GM12878 (cell line): ENCODE measurements around the gene SMIM13. TPM values are rescaled to one million over a fixed set of nuclear protein-coding genes. Genes with fewer than 3 reads are reported as not detected.

ENCODE experiments used
- BHLHE40 ChIP-seq, 2 experiments: fragments of 450-650 bp in 1 of 2; IDR thresholded peaks; 2 replicates each; pipeline ENCODE4 v1.6.1; 2011 to 2017; ENCODE audit warnings: low read depth in 2 of 2, borderline replicate concordance in 1 of 2, improper control_type of control experiment in 1 of 2, low read length in 1 of 2, mild to moderate bottlenecking in 1 of 2
- RCOR1 ChIP-seq: conservative IDR thresholded peaks from 2 replicates; pipeline ENCODE4 v1.6.1; 2012; ENCODE audit warnings: low read depth, low read length, improper control_type of control experiment
- polyA plus RNA-seq, 11 experiments: library from polyadenylated mRNA; depleted of rRNA in 4 of 11; unstranded in 6 of 11; stranded (reverse) in 5 of 11; fragments of >200 nt; fragmentation: Nextera tagmentation in 4 of 11; fragmentation: Illumina TruSeq in 1 of 11; extraction: Ambion mirVana in 4 of 11; extraction: Trizol in 1 of 11; gene quantifications; 1 replicate in 1 of 11; 2 replicates in 10 of 11; pipeline versions ENCODE4 v1.2.1 to v1.2.3, GENCODE V29; 2011 to 2016; ENCODE audit warnings: inconsistent platforms in 2 of 11, missing spikeins in 2 of 11, low read depth in 1 of 11
- small RNA-seq: library from RNA; depleted of rRNA; stranded (forward); fragments of <200 nt; gene quantifications from one replicate; pipeline ENCODE3, GENCODE V24; 2014
- total RNA-seq, 4 experiments: library from RNA; depleted of rRNA in 3 of 4; stranded (reverse); fragments of >200 nt in 3 of 4; fragmentation: Illumina TruSeq in 1 of 4; extraction: Trizol in 1 of 4; gene quantifications; 2 replicates each; pipeline versions ENCODE4 v1.2.1 to v1.2.3, GENCODE V29; 2013 to 2021
- TF ChIP-seq, protein P1 (sequence below): fragments of 450-650 bp; formaldehyde crosslinking; IDR thresholded peaks from 2 replicates; pipeline ENCODE4 v1.4.0; 2020; ENCODE audit warnings: mild to moderate bottlenecking, moderate library complexity

The SMIM13 gene
- total and polyA plus RNA-seq, 10 of the 15 experiments (the other 5 are each of a cell fraction or from before 2014, with no cell fraction given) = 2.0 to 8.5 (median 4.7) TPM

- TF ChIP-seq, protein P1, sequence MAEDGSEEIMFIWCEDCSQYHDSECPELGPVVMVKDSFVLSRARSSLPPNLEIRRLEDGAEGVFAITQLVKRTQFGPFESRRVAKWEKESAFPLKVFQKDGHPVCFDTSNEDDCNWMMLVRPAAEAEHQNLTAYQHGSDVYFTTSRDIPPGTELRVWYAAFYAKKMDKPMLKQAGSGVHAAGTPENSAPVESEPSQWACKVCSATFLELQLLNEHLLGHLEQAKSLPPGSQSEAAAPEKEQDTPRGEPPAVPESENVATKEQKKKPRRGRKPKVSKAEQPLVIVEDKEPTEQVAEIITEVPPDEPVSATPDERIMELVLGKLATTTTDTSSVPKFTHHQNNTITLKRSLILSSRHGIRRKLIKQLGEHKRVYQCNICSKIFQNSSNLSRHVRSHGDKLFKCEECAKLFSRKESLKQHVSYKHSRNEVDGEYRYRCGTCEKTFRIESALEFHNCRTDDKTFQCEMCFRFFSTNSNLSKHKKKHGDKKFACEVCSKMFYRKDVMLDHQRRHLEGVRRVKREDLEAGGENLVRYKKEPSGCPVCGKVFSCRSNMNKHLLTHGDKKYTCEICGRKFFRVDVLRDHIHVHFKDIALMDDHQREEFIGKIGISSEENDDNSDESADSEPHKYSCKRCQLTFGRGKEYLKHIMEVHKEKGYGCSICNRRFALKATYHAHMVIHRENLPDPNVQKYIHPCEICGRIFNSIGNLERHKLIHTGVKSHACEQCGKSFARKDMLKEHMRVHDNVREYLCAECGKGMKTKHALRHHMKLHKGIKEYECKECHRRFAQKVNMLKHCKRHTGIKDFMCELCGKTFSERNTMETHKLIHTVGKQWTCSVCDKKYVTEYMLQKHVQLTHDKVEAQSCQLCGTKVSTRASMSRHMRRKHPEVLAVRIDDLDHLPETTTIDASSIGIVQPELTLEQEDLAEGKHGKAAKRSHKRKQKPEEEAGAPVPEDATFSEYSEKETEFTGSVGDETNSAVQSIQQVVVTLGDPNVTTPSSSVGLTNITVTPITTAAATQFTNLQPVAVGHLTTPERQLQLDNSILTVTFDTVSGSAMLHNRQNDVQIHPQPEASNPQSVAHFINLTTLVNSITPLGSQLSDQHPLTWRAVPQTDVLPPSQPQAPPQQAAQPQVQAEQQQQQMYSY (CRISPR knock-in tag) = no peak
- no peak for TF ChIP-seq RCOR1
- TF ChIP-seq BHLHE40 (IDR thresholded peaks at IDR 0.05; ENCODE audit: borderline replicate concordance in 1 of 2, low read depth in 2 of 2, low read length in 1 of 2) = no peak
These were observed 93.7 kb downstream of the SMIM13 start (continued) for GRCh38 chr6:11187301-11187700.

Small RNA genes within 50 kb of the gene (small RNA-seq; reads per million reads assigned to genes)
- gene AL136139.1 = not detected

Other genes with a start within 250 kb of the SMIM13 start
- gene GCM2, start 211.8 kb upstream of the SMIM13 start, total RNA-seq (2014; rRNA removed) = not detected in 2 replicates
- gene GCM2, start 211.8 kb upstream of the SMIM13 start, total RNA-seq (2014; rRNA removed; fragmentation: Illumina TruSeq; extraction: Trizol) = not detected in 2 replicates
- not detected in 2 replicates for gene GCM2, start 211.8 kb upstream of the SMIM13 start, total RNA-seq (2021)
- gene GCM2, start 211.8 kb upstream of the SMIM13 start, polyA plus RNA-seq (2011; rRNA removed) = not detected in 2 replicates
- not detected in 2 replicates for gene GCM2, start 211.8 kb upstream of the SMIM13 start, polyA plus RNA-seq (2014; fragmentation: Illumina TruSeq; extraction: Trizol)
- not detected for gene GCM2, start 211.8 kb upstream of the SMIM13 start, polyA plus RNA-seq (2014; fragmentation: Nextera tagmentation; extraction: Ambion mirVana)
- gene GCM2, start 211.8 kb upstream of the SMIM13 start, polyA plus RNA-seq (2014; rRNA removed) = not detected in 2 replicates
- not detected for gene GCM2, start 211.8 kb upstream of the SMIM13 start, polyA plus RNA-seq (2016; fragmentation: Nextera tagmentation; extraction: Ambion mirVana)
- gene SYCP2L, start 206.8 kb upstream of the SMIM13 start, total RNA-seq (2014; rRNA removed) = not detected in 2 replicates
- not detected in 2 replicates for gene SYCP2L, start 206.8 kb upstream of the SMIM13 start, total RNA-seq (2014; rRNA removed; fragmentation: Illumina TruSeq; extraction: Trizol)
- gene SYCP2L, start 206.8 kb upstream of the SMIM13 start, total RNA-seq (2021) = not detected in 2 replicates
- 0.12 and 0.72 TPM in 2 replicates for gene SYCP2L, start 206.8 kb upstream of the SMIM13 start, polyA plus RNA-seq (2011; rRNA removed)
- gene SYCP2L, start 206.8 kb upstream of the SMIM13 start, polyA plus RNA-seq (2014; fragmentation: Illumina TruSeq; extraction: Trizol) = 0.04 TPM in 1 of 2 replicates, not detected in the other
- not detected for gene SYCP2L, start 206.8 kb upstream of the SMIM13 start, polyA plus RNA-seq (2014; fragmentation: Nextera tagmentation; extraction: Ambion mirVana)
- 0.03 TPM in 1 of 2 replicates, not detected in the other for gene SYCP2L, start 206.8 kb upstream of the SMIM13 start, polyA plus RNA-seq (2014; rRNA removed)
- not detected for gene SYCP2L, start 206.8 kb upstream of the SMIM13 start, polyA plus RNA-seq (2016; fragmentation: Nextera tagmentation; extraction: Ambion mirVana)
- gene ELOVL2, start 49.5 kb upstream of the SMIM13 start, total RNA-seq (2014; rRNA removed) = not detected in 2 replicates
- not detected in 2 replicates for gene ELOVL2, start 49.5 kb upstream of the SMIM13 start, total RNA-seq (2014; rRNA removed; fragmentation: Illumina TruSeq; extraction: Trizol)
- not detected in 2 replicates for gene ELOVL2, start 49.5 kb upstream of the SMIM13 start, total RNA-seq (2021)
- 0.03 TPM in 1 of 2 replicates, not detected in the other for gene ELOVL2, start 49.5 kb upstream of the SMIM13 start, polyA plus RNA-seq (2011; rRNA removed)
- 0.01 TPM in 1 of 2 replicates, not detected in the other for gene ELOVL2, start 49.5 kb upstream of the SMIM13 start, polyA plus RNA-seq (2014; fragmentation: Illumina TruSeq; extraction: Trizol)
- gene ELOVL2, start 49.5 kb upstream of the SMIM13 start, polyA plus RNA-seq (2014; fragmentation: Nextera tagmentation; extraction: Ambion mirVana) = not detected
- not detected in 2 replicates for gene ELOVL2, start 49.5 kb upstream of the SMIM13 start, polyA plus RNA-seq (2014; rRNA removed)
- gene ELOVL2, start 49.5 kb upstream of the SMIM13 start, polyA plus RNA-seq (2016; fragmentation: Nextera tagmentation; extraction: Ambion mirVana) = not detected
- gene ERVFRD-1, start 17.9 kb downstream of the SMIM13 start, total RNA-seq (2014; rRNA removed) = not detected in 2 replicates
- not detected in 2 replicates for gene ERVFRD-1, start 17.9 kb downstream of the SMIM13 start, total RNA-seq (2014; rRNA removed; fragmentation: Illumina TruSeq; extraction: Trizol)
- not detected in 2 replicates for gene ERVFRD-1, start 17.9 kb downstream of the SMIM13 start, total RNA-seq (2021)
- not detected in 2 replicates for gene ERVFRD-1, start 17.9 kb downstream of the SMIM13 start, polyA plus RNA-seq (2011; rRNA removed)
- gene ERVFRD-1, start 17.9 kb downstream of the SMIM13 start, polyA plus RNA-seq (2014; fragmentation: Illumina TruSeq; extraction: Trizol) = 0.03 and 0.06 TPM in 2 replicates
- gene ERVFRD-1, start 17.9 kb downstream of the SMIM13 start, polyA plus RNA-seq (2014; fragmentation: Nextera tagmentation; extraction: Ambion mirVana) = not detected
- gene ERVFRD-1, start 17.9 kb downstream of the SMIM13 start, polyA plus RNA-seq (2014; rRNA removed) = not detected in 2 replicates
- under 1 TPM; 0.07 to 0.11 TPM for gene ERVFRD-1, start 17.9 kb downstream of the SMIM13 start, polyA plus RNA-seq (2016; fragmentation: Nextera tagmentation; extraction: Ambion mirVana)
- 16.9 and 21.3 TPM in 2 replicates for gene NEDD9, start 138.8 kb downstream of the SMIM13 start, total RNA-seq (2014; rRNA removed)
- gene NEDD9, start 138.8 kb downstream of the SMIM13 start, total RNA-seq (2014; rRNA removed; fragmentation: Illumina TruSeq; extraction: Trizol) = 18.4 and 20.1 TPM in 2 replicates
- gene NEDD9, start 138.8 kb downstream of the SMIM13 start, total RNA-seq (2021) = 15.2 and 17.5 TPM in 2 replicates
- 82.7 and 92.6 TPM in 2 replicates for gene NEDD9, start 138.8 kb downstream of the SMIM13 start, polyA plus RNA-seq (2011; rRNA removed)
- gene NEDD9, start 138.8 kb downstream of the SMIM13 start, polyA plus RNA-seq (2014; fragmentation: Illumina TruSeq; extraction: Trizol) = 14.0 and 14.2 TPM in 2 replicates
- 1 to 10 TPM; 4.9 to 6.3 TPM for gene NEDD9, start 138.8 kb downstream of the SMIM13 start, polyA plus RNA-seq (2014; fragmentation: Nextera tagmentation; extraction: Ambion mirVana)
- 13.0 and 15.3 TPM in 2 replicates for gene NEDD9, start 138.8 kb downstream of the SMIM13 start, polyA plus RNA-seq (2014; rRNA removed)
- gene NEDD9, start 138.8 kb downstream of the SMIM13 start, polyA plus RNA-seq (2016; fragmentation: Nextera tagmentation; extraction: Ambion mirVana) = 10 to 100 TPM in 1 of 2 experiments, 1 to 10 TPM in 1; 9.7 to 12.1 TPM